IPS-18a (cell line): ENCODE measurements around the gene RABEPK.
"Not testable (repeated sequence)": the region's sequence is repeated elsewhere in the genome, so short reads cannot be mapped to it uniquely, and the experiment has no call there.

Source experiments
- H3K27ac ChIP-seq: one replicate; pipeline ENCODE4 v1.5.1; 2013; ENCODE audit warnings: low read length
- H3K27me3 ChIP-seq: one replicate; pipeline ENCODE4 v1.6.1; 2013; ENCODE audit warnings: mild to moderate bottlenecking, low read length; ENCODE audit not compliant: control insufficient read depth, insufficient read depth
- H3K36me3 ChIP-seq: one replicate; pipeline ENCODE4 v1.6.1; 2013; ENCODE audit warnings: low read depth, low read length; ENCODE audit not compliant: control insufficient read depth
- H3K4me1 ChIP-seq: one replicate; pipeline ENCODE4 v1.6.1; 2013; ENCODE audit warnings: low read depth, low read length; ENCODE audit not compliant: control insufficient read depth
- H3K4me3 ChIP-seq: one replicate; pipeline ENCODE4 v1.5.1; 2013; ENCODE audit warnings: low read length
- H3K9ac ChIP-seq: one replicate; pipeline ENCODE4 v1.6.1; 2013; ENCODE audit warnings: mild to moderate bottlenecking, low read length, moderate library complexity
- H3K9me3 ChIP-seq: one replicate; pipeline ENCODE4 v1.6.1; 2013; ENCODE audit warnings: low read depth, low read length; ENCODE audit not compliant: control insufficient read depth

Gene RABEPK

DNA sequence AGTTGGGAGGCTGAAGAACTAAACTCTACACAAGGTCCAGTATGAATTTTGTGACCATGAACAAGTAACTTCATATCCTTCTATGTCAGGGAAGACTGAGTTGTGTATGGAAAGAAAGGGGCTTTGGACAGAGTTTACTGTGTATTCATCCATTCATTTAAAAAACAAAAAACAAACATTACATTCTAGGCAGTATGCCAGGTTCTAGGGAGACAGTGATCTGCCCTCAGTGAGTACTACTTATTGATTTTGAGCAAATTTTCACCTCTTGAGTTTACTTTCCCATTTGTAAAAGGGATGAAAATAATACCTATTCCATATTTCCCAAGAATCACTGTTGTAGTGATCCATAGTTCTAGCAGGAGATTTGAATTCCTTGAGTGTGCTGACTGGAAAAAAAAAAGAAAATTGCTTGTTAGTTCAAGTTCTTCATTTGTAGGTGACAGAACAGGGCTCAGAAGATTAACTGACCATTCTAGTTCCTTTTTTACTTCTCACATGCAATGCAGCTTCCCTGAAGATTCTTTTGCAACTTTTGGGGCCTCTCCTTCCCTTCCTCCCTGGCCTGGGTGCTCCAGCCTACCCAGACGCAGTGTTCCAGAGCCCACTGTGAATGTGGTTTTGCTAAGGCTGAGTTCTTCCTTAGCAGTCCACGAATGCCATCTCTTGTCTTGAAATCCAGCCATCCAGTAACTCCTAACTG lies 58.6 kb downstream of the RABEPK start:
- Histone ChIP-seq H3K9ac (no peak overlapping the region), H3K4me1 (peaks cover 2% of the 10 kb centered on the region), H3K27ac (no peak overlapping the region), H3K4me3 (no peak overlapping the region), H3K27me3 (no peaks in the 10 kb centered on the region), H3K9me3 (no peaks in the 10 kb centered on the region), H3K36me3 (no peaks in the 10 kb centered on the region)

DNA sequence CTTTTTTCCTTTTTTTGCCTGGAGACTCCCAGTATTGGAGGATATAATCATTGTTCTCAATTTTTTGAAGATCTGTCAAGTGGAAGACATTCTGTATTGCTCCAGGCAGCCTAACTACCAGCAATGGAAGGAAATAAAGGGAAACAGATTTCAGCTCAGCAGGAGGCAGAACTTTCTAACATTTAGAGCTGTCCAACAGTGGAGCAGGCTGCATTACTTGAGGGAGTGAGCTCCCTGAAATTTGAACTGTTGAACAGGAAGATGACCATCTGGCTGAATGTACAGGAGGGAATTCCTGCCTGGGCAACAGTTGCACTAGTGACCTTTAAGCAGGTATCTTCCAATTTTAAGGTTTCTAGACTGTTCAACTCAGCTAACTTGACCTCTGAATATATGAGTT lies 60.2 kb downstream of the RABEPK start:
- Histone ChIP-seq H3K9me3 (no peaks in the 10 kb centered on the region), H3K27me3 (no peaks in the 10 kb centered on the region), H3K4me1 (peaks cover 2% of the 10 kb centered on the region), H3K36me3 (no peaks in the 10 kb centered on the region), H3K27ac (no peak overlapping the region), H3K4me3 (no peak overlapping the region), H3K9ac (no peak overlapping the region)

DNA sequence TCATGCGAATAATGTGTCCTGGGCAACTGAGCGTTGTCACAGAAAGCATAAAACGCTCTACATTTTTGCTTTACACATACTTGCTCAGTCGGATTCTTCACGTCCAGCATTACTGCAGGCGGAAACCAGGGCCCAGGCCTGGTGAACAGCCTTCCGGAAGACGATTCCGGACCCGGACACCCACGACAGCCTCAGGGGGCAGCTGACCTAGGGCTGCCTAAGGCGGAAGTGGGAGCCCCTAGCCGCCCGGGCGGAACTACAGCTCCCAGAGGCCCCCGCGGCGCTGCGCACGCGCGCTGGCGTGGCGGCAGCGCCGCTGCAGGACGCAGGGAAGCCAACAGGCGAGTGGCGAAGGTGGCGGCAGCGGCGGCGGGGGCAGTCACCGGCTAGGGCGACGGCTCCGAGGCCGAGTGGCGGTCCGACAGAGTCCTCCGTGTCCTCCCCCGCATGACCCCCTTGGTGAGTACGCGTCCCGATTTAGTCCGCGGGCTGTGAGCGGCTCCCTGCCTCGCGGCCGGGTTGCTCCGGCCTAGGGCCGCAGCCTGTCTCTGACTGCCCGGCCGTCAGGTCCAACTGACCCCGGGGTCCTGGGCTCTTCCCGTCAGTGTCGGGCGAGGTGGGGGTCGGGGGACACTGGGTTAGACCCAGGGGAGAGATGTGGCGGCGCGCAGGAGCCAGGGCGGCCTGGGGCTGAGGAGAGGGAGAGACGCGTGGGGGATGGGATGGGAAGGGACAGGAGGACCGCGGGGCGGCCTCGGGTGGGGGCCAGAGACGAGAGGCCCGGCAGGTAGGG lies 61.4 kb downstream of the RABEPK start, which contains the start of gene GAPVD1:
GAPVD1 (plus strand) TSS at position 326 of the 793 bp plus-strand sequence. CDS start 37,096 bp downstream, outside the sequence.
- H3K4me3 ChIP-seq, result peak within 1 kb of the TSS; percentile 79
- peak within 1 kb of the TSS; percentile 61 for H3K9ac ChIP-seq
- no peaks in the 10 kb centered on the region for H3K27me3 ChIP-seq
- H3K36me3 ChIP-seq, result no peaks in the 10 kb centered on the region
- peaks cover 2% of the 10 kb centered on the region for H3K4me1 ChIP-seq
- H3K27ac ChIP-seq, result no peak within 1 kb of the TSS
- no peaks in the 10 kb centered on the region for H3K9me3 ChIP-seq

DNA sequence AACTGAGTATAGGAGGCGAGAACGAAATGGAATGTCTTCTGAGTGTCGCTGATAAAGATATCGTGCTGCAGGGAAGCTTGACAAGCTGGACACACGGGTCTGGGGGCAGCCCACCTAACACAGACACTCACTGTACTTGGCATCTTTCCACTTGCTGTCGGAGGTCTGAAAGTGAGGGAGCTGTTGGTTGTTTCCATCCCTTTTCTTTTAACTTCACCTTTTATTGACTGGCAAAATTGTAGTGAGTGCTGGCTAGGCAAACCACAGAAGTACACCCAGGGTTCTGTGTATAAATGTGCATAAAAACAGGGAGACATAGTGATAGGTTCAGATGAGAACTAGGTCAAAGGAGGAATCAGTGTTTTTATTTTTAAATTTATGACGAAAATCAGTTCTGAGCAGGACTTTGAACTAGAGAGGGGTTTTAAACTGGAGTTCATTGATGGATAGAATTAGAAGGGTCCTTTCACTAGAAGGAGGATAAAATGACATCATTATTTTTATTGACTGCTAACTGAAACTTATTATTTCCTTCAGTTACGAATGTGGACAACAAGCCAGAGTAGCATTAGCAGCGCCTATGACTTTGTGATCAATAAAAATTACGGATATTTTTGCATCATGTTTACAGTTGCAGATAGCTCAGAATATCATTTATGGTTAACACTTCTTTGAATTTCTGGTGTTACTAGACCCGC lies 62.1 kb downstream of the RABEPK start:
- Histone ChIP-seq H3K4me1 (peaks cover 2% of the 10 kb centered on the region), H3K27me3 (no peaks in the 10 kb centered on the region), H3K9me3 (no peaks in the 10 kb centered on the region), H3K27ac (no peak overlapping the region), H3K9ac (peak overlapping the region; percentile 61), H3K4me3 (peak overlapping the region; percentile 79), H3K36me3 (no peaks in the 10 kb centered on the region)

DNA sequence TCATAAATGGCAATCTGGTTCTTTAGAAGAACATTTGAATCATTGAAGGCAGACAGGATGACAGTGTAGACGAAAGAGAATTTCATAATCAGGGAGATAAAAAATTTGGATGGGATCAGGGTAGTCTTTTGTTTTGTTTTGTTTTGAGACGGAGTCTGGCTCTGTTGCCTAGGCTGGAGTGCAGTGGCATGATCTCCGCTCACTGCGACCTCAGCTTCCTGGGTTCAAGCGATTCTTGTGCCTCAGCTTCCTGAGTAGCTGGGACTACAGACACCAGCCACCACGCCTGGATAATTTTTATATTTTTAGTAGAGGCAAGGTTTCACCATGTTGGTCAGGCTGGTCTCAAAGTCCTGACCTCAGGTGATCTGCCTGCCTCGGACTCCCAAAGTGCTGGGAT lies 63.7 kb downstream of the RABEPK start:
- not testable (repeated sequence) for H3K27me3 ChIP-seq, H3K27ac ChIP-seq, H3K36me3 ChIP-seq, H3K9me3 ChIP-seq, H3K9ac ChIP-seq, H3K4me1 ChIP-seq, H3K4me3 ChIP-seq

DNA sequence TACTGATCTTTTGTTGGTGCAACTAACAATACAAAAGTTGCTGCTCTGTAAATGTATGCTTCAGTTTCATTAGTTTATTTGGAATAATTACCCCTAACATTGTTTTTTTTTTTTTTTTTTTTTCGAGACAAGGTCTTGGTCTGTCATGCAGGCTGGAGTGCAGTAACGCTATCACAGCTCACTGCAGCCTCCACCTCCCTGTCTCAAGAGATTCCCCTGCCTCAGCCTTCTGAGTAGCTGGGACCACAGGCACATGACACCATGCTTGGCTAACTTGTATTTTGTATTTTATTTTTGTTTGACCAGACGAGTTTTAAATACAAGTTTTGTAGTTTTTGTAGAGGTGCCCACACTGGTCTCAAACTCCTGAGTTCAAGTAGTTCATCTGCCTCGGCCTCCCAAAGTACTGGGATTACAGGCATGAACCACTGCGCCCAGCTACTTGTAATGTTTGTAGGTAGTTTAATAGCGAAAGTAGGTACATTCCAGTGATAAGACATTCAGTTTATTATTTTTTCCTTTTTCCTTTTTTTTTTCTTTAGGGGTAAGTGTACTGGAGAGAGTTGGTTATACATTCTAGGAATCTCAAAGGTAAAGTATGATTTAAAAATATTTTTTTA lies 68.2 kb downstream of the RABEPK start:
- H3K4me1 ChIP-seq, result peaks cover 9% of the 10 kb centered on the region
- no peaks in the 10 kb centered on the region for H3K36me3 ChIP-seq
- H3K9me3 ChIP-seq, result no peaks in the 10 kb centered on the region
- H3K9ac ChIP-seq, result no peak overlapping the region
- no peak overlapping the region for H3K27ac ChIP-seq
- no peaks in the 10 kb centered on the region for H3K27me3 ChIP-seq
- no peak overlapping the region for H3K4me3 ChIP-seq

DNA sequence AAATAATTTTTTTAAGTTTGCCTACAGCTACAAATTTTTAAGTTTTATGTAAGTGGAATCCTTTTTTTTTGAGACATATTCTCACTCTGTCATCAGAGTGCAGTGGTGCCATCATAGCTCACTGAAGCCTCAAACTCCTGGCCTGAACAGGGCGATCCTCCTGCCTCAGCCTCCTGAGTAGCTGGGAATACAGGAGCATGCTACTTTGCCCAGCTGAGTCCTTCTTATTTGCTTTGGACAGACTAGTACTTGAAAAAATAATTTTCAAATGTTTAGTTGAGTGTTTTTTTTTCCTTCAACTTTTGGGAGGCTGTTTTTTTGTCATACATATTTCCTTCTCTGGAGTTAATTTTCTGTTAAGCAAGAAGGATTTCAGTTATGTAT lies 68.7 kb downstream of the RABEPK start:
- Histone ChIP-seq H3K27me3 (no peaks in the 10 kb centered on the region), H3K9ac (no peak overlapping the region), H3K27ac (no peak overlapping the region), H3K4me1 (peaks cover 9% of the 10 kb centered on the region), H3K9me3 (no peaks in the 10 kb centered on the region), H3K36me3 (no peaks in the 10 kb centered on the region), H3K4me3 (no peak overlapping the region)

DNA sequence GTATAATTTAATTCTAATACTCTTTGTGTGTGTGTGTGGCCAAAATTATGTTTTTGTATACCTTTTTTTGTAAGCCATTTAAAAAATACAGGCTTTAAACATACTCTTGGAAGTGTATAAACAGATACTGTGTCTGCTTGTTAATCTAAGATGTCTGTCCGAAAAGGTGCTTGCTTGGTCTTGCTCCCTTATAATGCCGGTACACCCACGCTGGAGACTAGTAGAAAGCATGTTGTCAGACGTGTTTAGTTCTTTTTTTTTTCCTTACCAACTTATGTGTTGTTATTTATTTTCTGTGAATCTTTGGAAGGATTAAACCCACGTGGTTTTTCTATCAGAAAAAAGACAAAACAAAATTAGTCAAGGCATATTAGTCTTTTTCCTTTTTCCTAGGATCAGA lies 70.7 kb downstream of the RABEPK start:
- Histone ChIP-seq H3K9me3 (no peaks in the 10 kb centered on the region), H3K4me1 (peaks cover 9% of the 10 kb centered on the region), H3K4me3 (no peak overlapping the region), H3K36me3 (no peaks in the 10 kb centered on the region), H3K27me3 (no peaks in the 10 kb centered on the region), H3K27ac (no peak overlapping the region), H3K9ac (no peak overlapping the region)

DNA sequence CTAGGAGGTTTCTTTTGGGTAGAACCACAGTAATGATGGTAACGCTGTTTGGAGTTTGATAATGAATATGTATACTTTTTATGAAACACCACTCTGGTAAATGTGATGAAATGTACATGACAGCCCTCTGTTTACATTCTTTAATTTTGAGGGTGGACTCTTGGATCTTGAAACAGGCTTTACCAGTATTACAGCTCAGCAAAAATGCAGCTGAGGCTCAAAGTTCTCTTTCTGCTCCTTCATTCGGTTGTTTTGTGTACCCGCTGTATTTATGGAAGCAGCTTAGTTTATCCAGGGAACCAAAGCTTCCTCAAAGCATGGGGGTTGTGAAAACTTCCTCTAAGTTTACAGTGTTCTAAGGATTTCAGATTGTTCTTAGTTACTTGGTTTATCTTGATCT lies 72.4 kb downstream of the RABEPK start:
- H3K9me3 ChIP-seq, result no peaks in the 10 kb centered on the region
- no peak overlapping the region for H3K9ac ChIP-seq
- no peaks in the 10 kb centered on the region for H3K27me3 ChIP-seq
- H3K36me3 ChIP-seq, result no peaks in the 10 kb centered on the region
- peaks cover 9% of the 10 kb centered on the region for H3K4me1 ChIP-seq
- no peak overlapping the region for H3K4me3 ChIP-seq
- H3K27ac ChIP-seq, result no peak overlapping the region

DNA sequence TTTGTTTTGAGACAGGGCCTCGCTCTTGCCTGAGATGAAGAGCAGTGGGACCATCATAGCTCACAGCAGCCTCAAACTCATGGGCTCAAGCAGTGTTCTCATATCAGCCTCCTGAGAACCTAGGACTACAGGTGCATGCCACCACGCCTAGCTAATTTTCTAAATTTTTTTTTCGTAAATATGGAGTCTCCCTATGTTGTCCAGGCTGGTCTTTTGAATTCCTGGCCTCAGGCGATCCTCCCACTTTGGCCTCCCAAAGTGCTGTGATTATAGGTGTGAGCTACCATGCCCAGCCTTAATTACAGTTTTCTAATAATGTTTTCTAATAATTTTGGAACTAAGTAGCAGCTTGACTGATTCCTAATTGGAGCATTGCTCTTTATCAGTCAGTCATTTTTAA lies 76.4 kb downstream of the RABEPK start:
- H3K9ac ChIP-seq, result no peak overlapping the region
- no peaks in the 10 kb centered on the region for H3K27me3 ChIP-seq
- H3K4me1 ChIP-seq, result peaks cover 7% of the 10 kb centered on the region
- H3K9me3 ChIP-seq, result no peaks in the 10 kb centered on the region
- no peak overlapping the region for H3K4me3 ChIP-seq
- no peak overlapping the region for H3K27ac ChIP-seq
- H3K36me3 ChIP-seq, result no peaks in the 10 kb centered on the region

DNA sequence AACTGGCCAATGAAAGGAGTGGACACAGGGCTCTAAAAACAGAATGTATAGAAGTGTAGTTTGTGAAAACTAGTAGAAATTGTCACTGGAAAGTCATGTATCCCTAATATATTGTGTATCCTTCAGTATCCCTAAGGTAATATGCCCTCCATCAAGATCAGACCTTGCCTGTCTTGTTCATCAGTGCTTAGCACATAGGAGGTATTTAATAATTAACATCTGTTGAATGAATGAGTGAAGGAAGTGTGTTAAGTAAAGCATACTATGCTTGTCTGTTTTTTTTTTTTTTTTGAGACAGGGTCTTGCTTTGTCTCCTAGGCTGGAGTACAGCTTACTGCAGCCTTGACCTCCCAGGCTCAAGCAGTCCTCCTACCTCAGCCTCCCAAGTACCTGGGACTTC lies 77.1 kb downstream of the RABEPK start:
- Histone ChIP-seq H3K27me3 (no peaks in the 10 kb centered on the region), H3K27ac (no peak overlapping the region), H3K9me3 (no peaks in the 10 kb centered on the region), H3K4me3 (no peak overlapping the region), H3K36me3 (no peaks in the 10 kb centered on the region), H3K4me1 (peaks cover 5% of the 10 kb centered on the region), H3K9ac (no peak overlapping the region)
